HepG2 (cell line): Measurements from ENCODE around the gene NUDT14. TPM values are rescaled to one million over a fixed set of nuclear protein-coding genes. Genes with fewer than 3 reads are reported as not detected.

ENCODE experiments used
- ATAC-seq: fragments of 200-7000 bp; cut with Tn5 transposase; 3 replicates; pipeline ENCODE4 v1.9.1; 2020; ENCODE audit warnings: mild to moderate bottlenecking, moderate library complexity
- BruUV-seq: library from RNA; stranded (reverse); fragments of 400-500 nt; replicated peaks from 2 replicates; lab custom pipeline; 2021; lab: Mats Ljungman, UMichigan
- CTCF ChIA-PET: fragments of 300-600 bp; formaldehyde crosslinking; extraction: SDS; loops from one replicate; lab custom pipeline; 2021; ENCODE audit warnings: low total read pairs, inconsistent platforms, low intra/inter-chr PET ratio; lab: Yijun Ruan, JAX
- POLR2A ChIA-PET: fragments of 350-600 bp; sonication (Branson Sonifier 250); formaldehyde crosslinking; loops from one replicate; lab custom pipeline; 2020; ENCODE audit warnings: antibody characterized with exemption, inconsistent platforms; lab: Yijun Ruan, JAX
- DNase-seq: peaks from one replicate; pipeline ENCODE4 v3.0.0-alpha.2; 2015; ENCODE audit warnings: low spot score
- FAIRE-seq: peaks from 3 replicates; lab custom pipeline; 2011; peaks lifted over from hg19 to GRCh38; lab: Jason Lieb, UNC
- H2AFZ ChIP-seq: one replicate; pipeline ENCODE4 v1.6.1; 2011; ENCODE audit warnings: low read length, inconsistent platforms
- H3K27ac ChIP-seq: fragments of 300-600 bp; 3 replicates; pipeline ENCODE4 v1.8.0; 2011; ENCODE audit warnings: mixed run types, mild to moderate bottlenecking, mixed read lengths, low read length, inconsistent platforms; ENCODE audit not compliant: insufficient read depth; ENCODE audit errors: extremely low read length
- H3K27me3 ChIP-seq, 2 experiments: fragments of 200-600 bp in 1 of 2; 2 replicates in 1 of 2; 3 replicates in 1 of 2; pipeline versions ENCODE4 v1.6.0 to v1.8.0; 2011; ENCODE audit warnings: low read length in 2 of 2, mild to moderate bottlenecking in 2 of 2, moderate library complexity in 2 of 2, inconsistent platforms in 1 of 2; ENCODE audit not compliant: insufficient read depth in 2 of 2, control insufficient read depth in 1 of 2
- H3K36me3 ChIP-seq, 2 experiments: fragments of 200-600 bp in 1 of 2; replicated peaks in 1 of 2; 2 replicates in 1 of 2; 3 replicates in 1 of 2; pipeline versions ENCODE4 v1.5.1 to v1.8.0; 2011; ENCODE audit warnings: low read length in 2 of 2, inconsistent platforms in 1 of 2; ENCODE audit not compliant: insufficient read depth in 2 of 2, control insufficient read depth in 1 of 2
- H3K4me1 ChIP-seq: 2 replicates; pipeline ENCODE4 v1.5.1; 2012; ENCODE audit warnings: low read length, inconsistent platforms; ENCODE audit not compliant: insufficient read depth
- H3K4me2 ChIP-seq: 2 replicates; pipeline ENCODE4 v1.6.0; 2011; ENCODE audit warnings: low read depth, low read length, inconsistent platforms
- H3K4me3 ChIP-seq, 3 experiments: fragments of 200-600 bp in 1 of 3; sonication (generic), shearing (Covaris generic) in 1 of 3; replicated peaks in 1 of 3; 2 replicates each; pipeline ENCODE4 v1.5.1; 2011 to 2016; ENCODE audit warnings: low read length in 3 of 3, inconsistent platforms in 2 of 3, low read depth in 2 of 3, mild to moderate bottlenecking in 2 of 3, control low read depth in 1 of 3, mixed read lengths in 1 of 3; ENCODE audit not compliant: insufficient read depth in 1 of 3
- H3K79me2 ChIP-seq: one replicate; pipeline ENCODE4 v1.6.1; 2011; ENCODE audit warnings: low read length, inconsistent platforms; ENCODE audit not compliant: insufficient read depth
- H3K9ac ChIP-seq: 2 replicates; pipeline ENCODE4 v1.6.0; 2011; ENCODE audit warnings: mild to moderate bottlenecking, low read depth, low read length, inconsistent platforms; ENCODE audit not compliant: insufficient read depth
- H3K9me3 ChIP-seq: 2 replicates; pipeline ENCODE4 v1.5.1; 2012; ENCODE audit warnings: mild to moderate bottlenecking, low read length
- H4K20me1 ChIP-seq: 2 replicates; pipeline ENCODE4 v1.6.0; 2011; ENCODE audit warnings: inconsistent platforms, mild to moderate bottlenecking, low read length, moderate library complexity; ENCODE audit not compliant: insufficient read depth
- TMF1 ChIP-seq: sonication (generic); formaldehyde crosslinking; IDR thresholded peaks from 2 replicates; pipeline ENCODE4 v1.8.1; 2022; ENCODE audit warnings: low read depth, missing genetic modification reagents
- ZNF235 ChIP-seq: sonication (generic); formaldehyde crosslinking; IDR thresholded peaks from 2 replicates; pipeline ENCODE4 v1.8.1; 2023; ENCODE audit warnings: mild to moderate bottlenecking, missing genetic modification reagents, borderline replicate concordance
- ZNF253 ChIP-seq: sonication (generic); formaldehyde crosslinking; IDR thresholded peaks from 2 replicates; pipeline ENCODE4 v1.8.0; 2022; ENCODE audit warnings: mild to moderate bottlenecking, missing genetic modification reagents, borderline replicate concordance
- WGBS: methylation state at CpG from one replicate; pipeline ENCODE4 v1.1.6; 2017; ENCODE audit warnings: low lambda C conversion rate; 5-methylcytosine and 5-hydroxymethylcytosine counted together
- in situ Hi-C: cut with HindIII; loops from 2 replicates; pipeline ENCODE4 v1.10.0; 2017; ENCODE audit warnings: low pct_unique_long_range_greater_than_20kb; ENCODE audit not compliant: extremely low pct_ligation_motif_present
- intact Hi-C: fragments of 100-400 bp; cut with micrococcal nuclease; formaldehyde crosslinking; loops from one replicate; pipeline ENCODE4 v1.10.0; 2022; ENCODE audit not compliant: unreplicated experiment
- polyA plus RNA-seq, 8 experiments: library from polyadenylated mRNA; depleted of rRNA in 3 of 8; stranded (reverse) in 7 of 8; unstranded in 1 of 8; fragments of >200 nt; fragmentation: Illumina TruSeq in 4 of 8; extraction: Trizol in 4 of 8; gene quantifications; 2 replicates each; pipeline versions ENCODE4 v1.2.1 to v1.2.3, GENCODE V29; 2011 to 2016; ENCODE audit warnings: low read depth in 4 of 8, missing spikeins in 1 of 8, mixed read lengths in 1 of 8; ENCODE audit not compliant: insufficient read depth in 1 of 8
- total RNA-seq, 5 experiments: library from RNA; depleted of rRNA; stranded (reverse); fragments of >200 nt; fragmentation: Illumina TruSeq; extraction: Trizol; gene quantifications; 2 replicates each; pipeline ENCODE4 v1.2.3, GENCODE V29; 2016; ENCODE audit warnings: low read depth in 1 of 5
- TF ChIP-seq, protein P1 (sequence below): fragments of 450-650 bp; IDR thresholded peaks from 2 replicates; pipeline ENCODE4 v1.6.1; 2016

Gene NUDT14
- total and polyA plus RNA-seq, 2 of the 13 experiments (the other 11 are each of a cell fraction or from before 2014, with no cell fraction given): 5.8 to 6.1 TPM

DNA sequence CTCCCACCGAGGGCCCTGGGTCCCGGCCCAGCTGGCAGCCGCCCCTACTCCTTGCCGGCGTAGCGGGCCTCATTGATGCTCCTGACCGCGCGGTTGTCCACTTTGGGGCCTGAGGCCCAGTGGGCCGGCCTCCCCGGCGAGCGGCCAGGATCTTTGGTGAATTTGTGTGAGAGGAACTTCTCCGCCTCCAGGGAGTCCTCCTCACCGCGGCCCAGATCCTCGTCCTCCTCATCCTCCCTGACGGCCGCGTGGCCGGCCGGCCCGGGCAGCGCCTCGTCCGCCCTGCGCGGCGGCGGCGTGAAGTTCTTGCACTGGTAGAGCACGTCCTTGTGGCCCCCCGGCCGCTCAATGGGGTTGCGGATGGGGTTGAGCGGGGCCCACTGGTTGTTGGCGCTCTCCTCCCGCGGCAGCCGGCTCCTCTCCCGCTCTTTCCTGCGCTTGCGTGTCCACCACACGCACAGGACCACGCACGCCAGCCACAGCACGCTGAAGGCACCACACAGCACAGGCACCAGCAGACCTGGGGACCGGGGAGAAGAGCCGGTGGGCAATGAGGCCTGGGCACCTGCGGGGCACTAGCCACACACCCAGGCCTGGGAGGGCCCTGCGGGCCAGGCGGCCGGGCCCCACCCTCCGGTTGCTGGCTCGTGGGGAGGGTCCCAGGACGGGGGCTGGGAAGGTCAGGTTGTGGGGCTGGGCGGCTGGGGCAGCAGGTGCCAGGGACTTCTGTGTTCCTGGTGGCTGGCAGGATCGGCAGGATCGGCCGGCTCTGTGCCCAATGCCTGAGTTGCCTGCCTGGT, 38.3 kb downstream of the NUDT14 start:
- H3K4me1 ChIP-seq: no peaks in the 10 kb centered on the region
- H3K4me2 ChIP-seq: no peak overlapping the region
- CTCF ChIA-PET: no interaction called here
- WGBS: 79% methylated on average over 34 of the region's 60 CpGs
- H3K9ac ChIP-seq: no peak overlapping the region
- no peak for TF ChIP-seq ZNF253 (CRISPR knock-in tag)
- TF ChIP-seq, all 625 proteins: peak for 0
- Histone ChIP-seq H3K27me3 (peaks cover 11 to 29% of the 10 kb centered on the region in 2 experiments; a peak in 4 of 5 replicates), H3K79me2 (no peaks in the 10 kb centered on the region), H4K20me1 (no peaks in the 10 kb centered on the region), H3K27ac (no peak overlapping the region), H3K9me3 (peaks cover 10% of the 10 kb centered on the region), H2AFZ (no peak overlapping the region), H3K4me3 (no peak overlapping the region), H3K36me3 (no peaks in the 10 kb centered on the region)
- no peak for FAIRE-seq
- no TSS peak for BruUV-seq
- no peak for ATAC-seq
- POLR2A ChIA-PET: no interaction called here
- DNase-seq: no peak
- in situ Hi-C loops: loop anchor here (10.0 kb wide), 1 partner anchor 48 kb away; no protein-coding TSS in a partner anchor
- intact Hi-C loops: no loop called here

DNA sequence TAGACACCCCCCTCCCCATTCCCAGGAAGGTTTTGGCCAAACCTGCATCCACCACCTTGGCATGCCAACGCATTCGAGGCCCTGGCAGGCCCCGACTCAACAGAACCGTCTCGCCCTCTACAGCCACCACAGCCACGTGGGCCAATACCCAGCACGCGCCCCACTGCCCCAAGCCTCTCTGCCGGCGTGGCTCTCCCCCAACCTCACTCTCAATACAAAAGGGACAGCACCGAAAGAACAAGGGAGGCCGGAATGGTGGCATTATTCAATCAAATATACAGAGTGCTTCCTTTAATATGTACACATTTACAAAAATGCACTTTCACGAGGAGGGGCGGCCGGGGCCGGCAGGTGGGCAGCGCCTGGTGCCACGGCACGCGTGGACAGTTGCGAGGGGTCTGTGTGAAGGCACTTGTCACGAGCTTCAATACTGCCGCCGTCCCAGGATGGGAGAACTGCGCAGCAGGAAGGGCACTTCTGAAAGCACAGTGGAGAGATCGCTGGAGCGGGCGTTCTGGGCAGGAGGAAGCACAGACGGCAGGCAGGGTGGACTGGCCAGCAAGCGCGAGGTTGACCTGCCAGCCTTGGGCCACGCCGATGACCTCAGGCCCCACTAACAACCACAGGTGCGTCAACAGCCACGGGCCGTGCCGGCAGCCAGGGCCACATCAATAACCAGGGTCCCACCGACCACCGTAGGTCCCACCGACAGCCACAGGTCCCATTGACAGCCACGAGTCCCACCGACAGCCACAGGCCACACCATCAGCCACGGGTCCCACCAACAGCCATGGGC, 39.4 kb downstream of the NUDT14 start:
- 60% methylated on average over 38 of the region's 43 CpGs for WGBS
- H3K9me3 ChIP-seq: peaks cover 10% of the 10 kb centered on the region
- intact Hi-C loops: no loop called here
- POLR2A ChIA-PET: no interaction called here
- H3K4me2 ChIP-seq: no peak overlapping the region
- H3K9ac ChIP-seq: no peak overlapping the region
- DNase-seq: no peak
- H3K27me3 ChIP-seq: peaks cover 9 to 27% of the 10 kb centered on the region in 2 experiments; a peak in 4 of 5 replicates
- H2AFZ ChIP-seq: no peak overlapping the region
- no peak overlapping the region for H3K27ac ChIP-seq
- no peaks in the 10 kb centered on the region for H3K36me3 ChIP-seq
- no peak overlapping the region for H3K4me3 ChIP-seq
- TF ChIP-seq, protein P1, sequence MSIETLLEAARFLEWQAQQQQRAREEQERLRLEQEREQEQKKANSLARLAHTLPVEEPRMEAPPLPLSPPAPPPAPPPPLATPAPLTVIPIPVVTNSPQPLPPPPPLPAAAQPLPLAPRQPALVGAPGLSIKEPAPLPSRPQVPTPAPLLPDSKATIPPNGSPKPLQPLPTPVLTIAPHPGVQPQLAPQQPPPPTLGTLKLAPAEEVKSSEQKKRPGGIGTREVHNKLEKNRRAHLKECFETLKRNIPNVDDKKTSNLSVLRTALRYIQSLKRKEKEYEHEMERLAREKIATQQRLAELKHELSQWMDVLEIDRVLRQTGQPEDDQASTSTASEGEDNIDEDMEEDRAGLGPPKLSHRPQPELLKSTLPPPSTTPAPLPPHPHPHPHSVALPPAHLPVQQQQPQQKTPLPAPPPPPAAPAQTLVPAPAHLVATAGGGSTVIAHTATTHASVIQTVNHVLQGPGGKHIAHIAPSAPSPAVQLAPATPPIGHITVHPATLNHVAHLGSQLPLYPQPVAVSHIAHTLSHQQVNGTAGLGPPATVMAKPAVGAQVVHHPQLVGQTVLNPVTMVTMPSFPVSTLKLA: 0 out of 2 replicates have a peak, but pooled peaks have one; percentile 32
- TF ChIP-seq ZNF235 (CRISPR knock-in tag): no peak
- TF ChIP-seq TMF1 (CRISPR knock-in tag): no peak
- TF ChIP-seq, all 625 proteins: peak for 1
- ATAC-seq: no peak
- FAIRE-seq: no peak
- in situ Hi-C loops: loop anchor here (10.0 kb wide), 1 partner anchor 47 kb away; no protein-coding TSS in a partner anchor
- no TSS peak for BruUV-seq
- no peaks in the 10 kb centered on the region for H3K79me2 ChIP-seq
- H3K4me1 ChIP-seq: no peaks in the 10 kb centered on the region
- H4K20me1 ChIP-seq: no peaks in the 10 kb centered on the region
- CTCF ChIA-PET: no interaction called here
